Ovary (tissue), 9 donors: ENCODE results near the gene BCAP29. TPM values are rescaled to one million over a fixed set of nuclear protein-coding genes. Genes with fewer than 3 reads are reported as not detected.

Experiments used
- DNase-seq, 5 donors: peaks; one replicate each; pipeline ENCODE4 v3.0.0-alpha.2; 2019 to 2020
- H3K27ac ChIP-seq, 2 donors: fragments of 200-600 bp; one replicate each; pipeline versions ENCODE4 v1.5.1 to v1.8.0; 2019 to 2022
- H3K27me3 ChIP-seq: fragments of 200-600 bp; one replicate; pipeline ENCODE4 v1.8.0; 2022
- H3K36me3 ChIP-seq: fragments of 200-600 bp; sonication (generic); one replicate; pipeline ENCODE4 v1.5.1; 2019
- H3K4me1 ChIP-seq: one replicate; pipeline ENCODE4 v1.8.1; 2013; ENCODE audit warnings: mild to moderate bottlenecking, moderate library complexity; ENCODE audit not compliant: insufficient read depth
- H3K4me3 ChIP-seq: fragments of 200-600 bp; sonication (generic); one replicate; pipeline ENCODE4 v1.5.1; 2017
- H3K9me3 ChIP-seq, 2 donors: fragments of 200-600 bp in 1 of 2; sonication (generic) in 1 of 2; one replicate each; pipeline versions ENCODE4 v1.5.1 to v1.8.1; 2013 to 2019; ENCODE audit warnings: mild to moderate bottlenecking in 1 of 2, moderate library complexity in 1 of 2
- CTCF ChIP-seq, 3 donors: fragments of 450-650 bp in 2 of 3; fragments of 200-600 bp in 1 of 3; IDR thresholded peaks; one replicate each; pipeline versions ENCODE4 v1.5.1 to v1.8.0; 2016 to 2022; ENCODE audit warnings: antibody characterized with exemption in 3 of 3, mild to moderate bottlenecking in 1 of 3
- EP300 ChIP-seq: sonication (generic); formaldehyde crosslinking; IDR thresholded peaks from one replicate; pipeline ENCODE4 v1.6.1; 2017; ENCODE audit warnings: antibody characterized with exemption
- POLR2A ChIP-seq: fragments of 450-650 bp; IDR thresholded peaks from one replicate; pipeline ENCODE4 v1.6.1; 2017; ENCODE audit warnings: antibody characterized with exemption, mild to moderate bottlenecking, moderate library complexity
- WGBS, 3 donors: extraction: QIAGEN DNeasy Blood & Tissue Kit in 1 of 3; methylation state at CpG; one replicate each; pipeline versions ENCODE4 v1.1.5 to v1.1.7; 2013 to 2017; 5-methylcytosine and 5-hydroxymethylcytosine counted together
- intact Hi-C, 4 donors: fragments of 100-400 bp; cut with DNase I; formaldehyde crosslinking; loops; one replicate each; pipeline versions ENCODE4 v1.11.0 to v1.15.1; 2022 to 2023
- polyA plus RNA-seq, 2 donors: library from polyadenylated mRNA; stranded (reverse); fragments of 200-250 nt in 1 of 2; fragments of 350-450 nt in 1 of 2; fragmentation: Illumina TruSeq in 1 of 2; extraction: RNeasy Lipid Tissue Mini Kit (QIAGEN cat#74804) in 1 of 2; gene quantifications; one replicate each; pipeline ENCODE4 v1.2.3, GENCODE V29; 2013 to 2014
- total RNA-seq, 7 donors: library from RNA; depleted of rRNA in 2 of 7; stranded (reverse); fragments of >200 nt in 2 of 7; fragmentation: NEBNext Ultra II Directional in 3 of 7; extraction: Animal tissue kit (Norgen Biotek cat#: 25700) in 3 of 7; gene quantifications; one replicate each; pipeline versions ENCODE4 v1.1.0 to v1.2.4, GENCODE V29; 2016 to 2023
- donor health status: DM: no; HTN: no; CAD: no; lungs with moderate emphysema.
- donor health status: DM: no; HTN: no; CAD: no.
- donor health status: Bipolar disorder and iron deficiency.
- donor health status: DM: yes; HTN: yes; CAD: no.
- donor health status: DM: no; HTN: no; CAD: no.
- donor health status: DM: yes; HTN: yes; CAD: no.

The BCAP29 gene
- total and polyA plus RNA-seq, 9 donors = 30.0 to 70.9 (median 42.5) TPM

GRCh38 chr7:107594961-107595737 lies 15.1 kb downstream of the BCAP29 start:
- TF ChIP-seq EP300 = no peak
- no peak for TF ChIP-seq POLR2A
- no peak for TF ChIP-seq CTCF (IDR thresholded peaks at IDR 0.05)

GRCh38 chr7:107596881-107597581 lies 17.0 kb downstream of the BCAP29 start:
- Histone ChIP-seq H3K27me3 (no peaks in the 10 kb centered on the region), H3K27ac (no peak overlapping the region), H3K4me3 (no peak overlapping the region), H3K9me3 (no peaks in the 10 kb centered on the region), H3K4me1 (peaks cover 1% of the 10 kb centered on the region), H3K36me3 (no peaks in the 10 kb centered on the region)
- TF ChIP-seq POLR2A = no peak
- TF ChIP-seq CTCF (IDR thresholded peaks at IDR 0.05) = no peak
- no peak for TF ChIP-seq EP300
- 81 to 83% (median 83%) methylated on average over 5 of the region's 5 CpGs for WGBS, 3 donors
- intact Hi-C loops = no loop called here
- no peak for DNase-seq

More at GRCh38 chr7:107594961-107595737, 15.1 kb downstream of the BCAP29 start:
- Histone ChIP-seq H3K27me3 (no peaks in the 10 kb centered on the region), H3K9me3 (no peaks in the 10 kb centered on the region), H3K36me3 (no peaks in the 10 kb centered on the region), H3K4me3 (no peak overlapping the region), H3K4me1 (peaks cover 1% of the 10 kb centered on the region), H3K27ac (no peak overlapping the region)
- 20 to 30% (median 29%) methylated on average over 4 of the region's 4 CpGs for WGBS, 3 donors
- no peak for DNase-seq
- intact Hi-C loops = no loop called here

GRCh38 chr7:107597582-107597916 lies 17.5 kb downstream of the BCAP29 start:
- Histone ChIP-seq H3K4me1 (peaks cover 1% of the 10 kb centered on the region), H3K9me3 (no peaks in the 10 kb centered on the region), H3K4me3 (no peak overlapping the region), H3K27ac (no peak overlapping the region), H3K36me3 (no peaks in the 10 kb centered on the region), H3K27me3 (no peaks in the 10 kb centered on the region)
- 85 to 92% (median 91%) methylated on average over 1 of the region's 1 CpG for WGBS, 3 donors
- DNase-seq = no peak
- intact Hi-C loops = no loop called here
- TF ChIP-seq POLR2A (no peak), EP300 (no peak), CTCF (IDR thresholded peaks at IDR 0.05) (no peak)

- intact Hi-C loops = no loop called here
- DNase-seq = no peak
- TF ChIP-seq POLR2A (no peak), EP300 (no peak), CTCF (IDR thresholded peaks at IDR 0.05) (no peak)
- no peak overlapping the region for H3K27ac ChIP-seq
- H3K27me3 ChIP-seq = no peaks in the 10 kb centered on the region
- no peaks in the 10 kb centered on the region for H3K9me3 ChIP-seq
- WGBS, 3 donors = 85 to 88% (median 87%) methylated on average over 4 of the region's 4 CpGs
- H3K4me3 ChIP-seq = no peak overlapping the region
- H3K36me3 ChIP-seq = no peaks in the 10 kb centered on the region
- H3K4me1 ChIP-seq = peaks cover 1% of the 10 kb centered on the region
Observed at GRCh38 chr7:107597953-107598352, 17.9 kb downstream of the BCAP29 start.
